HepG2 (cell line): ENCODE data around the gene DUSP5. TPM values are rescaled to one million over a fixed set of nuclear protein-coding genes. Genes with fewer than 3 reads are reported as not detected.

Source experiments
- ATAC-seq: fragments of 200-7000 bp; cut with Tn5 transposase; 3 replicates; pipeline ENCODE4 v1.9.1; 2020; ENCODE audit warnings: mild to moderate bottlenecking, moderate library complexity
- BruUV-seq: library from RNA; stranded (reverse); fragments of 400-500 nt; replicated peaks from 2 replicates; lab custom pipeline; 2021; lab: Mats Ljungman, UMichigan
- CTCF ChIA-PET: fragments of 300-600 bp; formaldehyde crosslinking; extraction: SDS; loops from one replicate; lab custom pipeline; 2021; ENCODE audit warnings: low total read pairs, inconsistent platforms, low intra/inter-chr PET ratio; lab: Yijun Ruan, JAX
- POLR2A ChIA-PET: fragments of 350-600 bp; sonication (Branson Sonifier 250); formaldehyde crosslinking; loops from one replicate; lab custom pipeline; 2020; ENCODE audit warnings: antibody characterized with exemption, inconsistent platforms; lab: Yijun Ruan, JAX
- DNase-seq: peaks from one replicate; pipeline ENCODE4 v3.0.0-alpha.2; 2015; ENCODE audit warnings: low spot score
- FAIRE-seq: peaks from 3 replicates; lab custom pipeline; 2011; peaks lifted over from hg19 to GRCh38; lab: Jason Lieb, UNC
- H2AFZ ChIP-seq: one replicate; pipeline ENCODE4 v1.6.1; 2011; ENCODE audit warnings: low read length, inconsistent platforms
- H3K27ac ChIP-seq: fragments of 300-600 bp; 3 replicates; pipeline ENCODE4 v1.8.0; 2011; ENCODE audit warnings: mixed run types, mild to moderate bottlenecking, mixed read lengths, low read length, inconsistent platforms; ENCODE audit not compliant: insufficient read depth; ENCODE audit errors: extremely low read length
- H3K27me3 ChIP-seq, 2 experiments: fragments of 200-600 bp in 1 of 2; 2 replicates in 1 of 2; 3 replicates in 1 of 2; pipeline versions ENCODE4 v1.6.0 to v1.8.0; 2011; ENCODE audit warnings: low read length in 2 of 2, mild to moderate bottlenecking in 2 of 2, moderate library complexity in 2 of 2, inconsistent platforms in 1 of 2; ENCODE audit not compliant: insufficient read depth in 2 of 2, control insufficient read depth in 1 of 2
- H3K36me3 ChIP-seq, 2 experiments: fragments of 200-600 bp in 1 of 2; replicated peaks in 1 of 2; 2 replicates in 1 of 2; 3 replicates in 1 of 2; pipeline versions ENCODE4 v1.5.1 to v1.8.0; 2011; ENCODE audit warnings: low read length in 2 of 2, inconsistent platforms in 1 of 2; ENCODE audit not compliant: insufficient read depth in 2 of 2, control insufficient read depth in 1 of 2
- H3K4me1 ChIP-seq: 2 replicates; pipeline ENCODE4 v1.5.1; 2012; ENCODE audit warnings: low read length, inconsistent platforms; ENCODE audit not compliant: insufficient read depth
- H3K4me2 ChIP-seq: 2 replicates; pipeline ENCODE4 v1.6.0; 2011; ENCODE audit warnings: low read depth, low read length, inconsistent platforms
- H3K4me3 ChIP-seq, 3 experiments: fragments of 200-600 bp in 1 of 3; sonication (generic), shearing (Covaris generic) in 1 of 3; replicated peaks in 1 of 3; 2 replicates each; pipeline ENCODE4 v1.5.1; 2011 to 2016; ENCODE audit warnings: low read length in 3 of 3, inconsistent platforms in 2 of 3, low read depth in 2 of 3, mild to moderate bottlenecking in 2 of 3, control low read depth in 1 of 3, mixed read lengths in 1 of 3; ENCODE audit not compliant: insufficient read depth in 1 of 3
- H3K79me2 ChIP-seq: one replicate; pipeline ENCODE4 v1.6.1; 2011; ENCODE audit warnings: low read length, inconsistent platforms; ENCODE audit not compliant: insufficient read depth
- H3K9ac ChIP-seq: 2 replicates; pipeline ENCODE4 v1.6.0; 2011; ENCODE audit warnings: mild to moderate bottlenecking, low read depth, low read length, inconsistent platforms; ENCODE audit not compliant: insufficient read depth
- H3K9me3 ChIP-seq: 2 replicates; pipeline ENCODE4 v1.5.1; 2012; ENCODE audit warnings: mild to moderate bottlenecking, low read length
- H4K20me1 ChIP-seq: 2 replicates; pipeline ENCODE4 v1.6.0; 2011; ENCODE audit warnings: inconsistent platforms, mild to moderate bottlenecking, low read length, moderate library complexity; ENCODE audit not compliant: insufficient read depth
- BCL6 ChIP-seq: IDR thresholded peaks from 2 replicates; pipeline ENCODE4 v1.6.1; 2016; ENCODE audit warnings: missing genetic modification reagents, missing compliant biosample characterization
- ESRRA ChIP-seq: sonication (generic); formaldehyde crosslinking; IDR thresholded peaks from 2 replicates; pipeline ENCODE4 v1.5.1; 2020; ENCODE audit warnings: mild to moderate bottlenecking, low read depth, missing genetic modification reagents
- FOSL1 ChIP-seq: sonication (generic); formaldehyde crosslinking; IDR thresholded peaks from 2 replicates; pipeline ENCODE4 v1.9.0; 2021; ENCODE audit warnings: missing genetic modification reagents, borderline replicate concordance
- FOSL2 ChIP-seq: sonication (generic); formaldehyde crosslinking; IDR thresholded peaks from 2 replicates; pipeline ENCODE4 v1.4.0; 2020; ENCODE audit warnings: missing genetic modification reagents
- GABPA ChIP-seq, 2 experiments: IDR thresholded peaks; 2 replicates each; pipeline ENCODE4 v1.6.1; 2011 to 2016; ENCODE audit warnings: low read depth in 2 of 2, low read length in 1 of 2, missing biosample characterization in 1 of 2, missing genetic modification characterization in 1 of 2
- GABPB1 ChIP-seq: IDR thresholded peaks from 2 replicates; pipeline ENCODE4 v1.6.1; 2016; ENCODE audit warnings: mild to moderate bottlenecking, missing genetic modification reagents, moderate library complexity, missing compliant biosample characterization
- HHEX ChIP-seq: IDR thresholded peaks from 2 replicates; pipeline ENCODE4 v1.6.1; 2016; ENCODE audit warnings: control low read depth
- KDM1A ChIP-seq: IDR thresholded peaks from 2 replicates; pipeline ENCODE4 v1.6.1; 2016; ENCODE audit warnings: missing compliant biosample characterization
- RNF2 ChIP-seq: fragments of 450-650 bp; conservative IDR thresholded peaks from 2 replicates; pipeline ENCODE4 v1.6.1; 2016; ENCODE audit warnings: low read depth
- SAP130 ChIP-seq: IDR thresholded peaks from 2 replicates; pipeline ENCODE4 v1.6.1; 2016; ENCODE audit warnings: low read depth
- SOX6 ChIP-seq, 2 experiments: fragments of 450-650 bp in 1 of 2; sonication (generic) in 1 of 2; formaldehyde crosslinking in 1 of 2; IDR thresholded peaks; 2 replicates each; pipeline versions ENCODE4 v1.4.0 to v1.6.1; 2017 to 2020; ENCODE audit warnings: antibody characterized with exemption in 1 of 2, mild to moderate bottlenecking in 1 of 2, missing genetic modification reagents in 1 of 2
- ZNF33B ChIP-seq: sonication (generic); formaldehyde crosslinking; IDR thresholded peaks from 2 replicates; pipeline ENCODE4 v1.5.1; 2020; ENCODE audit warnings: mild to moderate bottlenecking, missing genetic modification reagents
- ZNF644 ChIP-seq: IDR thresholded peaks from 2 replicates; pipeline ENCODE4 v1.6.1; 2016; ENCODE audit warnings: low read depth
- ZNF652 ChIP-seq: IDR thresholded peaks from 2 replicates; pipeline ENCODE4 v1.6.1; 2016; ENCODE audit warnings: low read depth, borderline replicate concordance
- ZSCAN21 ChIP-seq: sonication (generic); formaldehyde crosslinking; IDR thresholded peaks from 2 replicates; pipeline ENCODE4 v1.8.0; 2022; ENCODE audit warnings: mild to moderate bottlenecking, missing genetic modification reagents, moderate library complexity, borderline replicate concordance
- WGBS: methylation state at CpG from one replicate; pipeline ENCODE4 v1.1.6; 2017; ENCODE audit warnings: low lambda C conversion rate; 5-methylcytosine and 5-hydroxymethylcytosine counted together
- in situ Hi-C: cut with HindIII; loops from 2 replicates; pipeline ENCODE4 v1.10.0; 2017; ENCODE audit warnings: low pct_unique_long_range_greater_than_20kb; ENCODE audit not compliant: extremely low pct_ligation_motif_present
- intact Hi-C: fragments of 100-400 bp; cut with micrococcal nuclease; formaldehyde crosslinking; loops from one replicate; pipeline ENCODE4 v1.10.0; 2022; ENCODE audit not compliant: unreplicated experiment
- polyA plus RNA-seq, 8 experiments: library from polyadenylated mRNA; depleted of rRNA in 3 of 8; stranded (reverse) in 7 of 8; unstranded in 1 of 8; fragments of >200 nt; fragmentation: Illumina TruSeq in 4 of 8; extraction: Trizol in 4 of 8; gene quantifications; 2 replicates each; pipeline versions ENCODE4 v1.2.1 to v1.2.3, GENCODE V29; 2011 to 2016; ENCODE audit warnings: low read depth in 4 of 8, missing spikeins in 1 of 8, mixed read lengths in 1 of 8; ENCODE audit not compliant: insufficient read depth in 1 of 8
- total RNA-seq, 5 experiments: library from RNA; depleted of rRNA; stranded (reverse); fragments of >200 nt; fragmentation: Illumina TruSeq; extraction: Trizol; gene quantifications; 2 replicates each; pipeline ENCODE4 v1.2.3, GENCODE V29; 2016; ENCODE audit warnings: low read depth in 1 of 5
- TF ChIP-seq, protein P1 (sequence below): sonication (generic); formaldehyde crosslinking; IDR thresholded peaks from 2 replicates; pipeline ENCODE4 v1.8.0; 2022; ENCODE audit warnings: mild to moderate bottlenecking, missing genetic modification reagents, moderate library complexity
- TF ChIP-seq, protein P2 (sequence below): sonication (generic); formaldehyde crosslinking; conservative IDR thresholded peaks from 2 replicates; pipeline ENCODE4 v1.4.0; 2020; ENCODE audit warnings: mild to moderate bottlenecking, missing genetic modification reagents, moderate library complexity

The DUSP5 gene
- total and polyA plus RNA-seq, 2 of the 13 experiments (the other 11 are each of a cell fraction or from before 2014, with no cell fraction given) = 1.4 to 3.7 TPM

DNA sequence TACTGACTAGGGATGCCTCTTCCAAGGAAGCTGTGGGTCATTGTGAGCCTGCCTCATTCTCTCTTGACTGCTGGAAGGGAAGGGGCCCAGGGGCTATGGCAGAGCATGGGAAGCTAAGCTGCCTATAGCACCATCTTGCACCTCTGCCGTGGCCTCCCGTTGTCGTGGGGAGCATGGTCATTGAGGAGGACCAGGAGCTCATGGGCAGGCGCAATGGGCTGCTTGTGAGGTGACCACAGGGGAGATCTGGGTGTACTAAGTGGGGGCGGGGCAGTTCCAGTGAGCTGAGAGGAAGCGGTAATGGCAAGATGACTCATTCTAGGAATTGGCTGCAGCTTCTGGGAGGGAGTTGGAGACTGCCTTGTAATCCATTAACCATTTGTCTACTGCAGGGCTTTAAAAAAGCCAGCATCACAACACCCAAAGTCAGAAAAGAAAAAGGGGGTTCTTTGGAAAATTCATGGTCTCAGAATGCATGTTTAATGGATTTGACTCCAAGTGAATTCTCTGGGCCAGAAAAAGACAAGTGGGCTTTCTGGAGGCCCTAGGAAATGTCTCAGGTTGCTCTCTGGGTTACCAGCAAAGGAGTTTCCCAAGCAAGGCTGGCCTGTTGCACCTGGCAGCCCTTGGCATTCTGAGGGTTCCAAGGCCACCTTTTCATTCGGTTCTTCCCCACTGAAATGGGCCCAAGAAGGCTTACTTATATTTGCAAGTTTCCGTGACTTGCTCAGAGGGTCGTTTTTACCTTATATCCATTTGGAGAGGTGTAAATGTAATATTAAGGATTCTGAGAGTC, 3.6 kb downstream of the DUSP5 start:
- TF ChIP-seq ZNF644 (CRISPR knock-in tag) (0 out of 2 replicates have a peak, but pooled peaks have one; percentile 12), FOSL2 (CRISPR knock-in tag) (peak; percentile 95), ZSCAN21 (CRISPR knock-in tag) (no peak), RNF2 (no peak), KDM1A (CRISPR knock-in tag) (no peak), FOSL1 (CRISPR knock-in tag) (peak; percentile 37; the same call in 1 of the 2 replicates), GABPA (IDR thresholded peaks at IDR 0.05; ENCODE audit: low read depth, low read length) (no peak), GABPA (CRISPR knock-in tag; IDR thresholded peaks at IDR 0.05; ENCODE audit: low read depth) (peak; percentile 38; the same call in 1 of the 2 replicates), SOX6 (IDR thresholded peaks at IDR 0.05) (no peak), SOX6 (CRISPR knock-in tag; IDR thresholded peaks at IDR 0.05) (no peak), HHEX (CRISPR knock-in tag) (no peak), BCL6 (CRISPR knock-in tag) (peak; percentile 60; the same call in 1 of the 2 replicates), ESRRA (CRISPR knock-in tag) (no peak), ZNF652 (CRISPR knock-in tag) (peak; percentile 94), ZNF33B (CRISPR knock-in tag) (no peak), GABPB1 (CRISPR knock-in tag) (peak; percentile 22; the same call in 1 of the 2 replicates), SAP130 (peak; percentile 33)
- TF ChIP-seq, protein P1, sequence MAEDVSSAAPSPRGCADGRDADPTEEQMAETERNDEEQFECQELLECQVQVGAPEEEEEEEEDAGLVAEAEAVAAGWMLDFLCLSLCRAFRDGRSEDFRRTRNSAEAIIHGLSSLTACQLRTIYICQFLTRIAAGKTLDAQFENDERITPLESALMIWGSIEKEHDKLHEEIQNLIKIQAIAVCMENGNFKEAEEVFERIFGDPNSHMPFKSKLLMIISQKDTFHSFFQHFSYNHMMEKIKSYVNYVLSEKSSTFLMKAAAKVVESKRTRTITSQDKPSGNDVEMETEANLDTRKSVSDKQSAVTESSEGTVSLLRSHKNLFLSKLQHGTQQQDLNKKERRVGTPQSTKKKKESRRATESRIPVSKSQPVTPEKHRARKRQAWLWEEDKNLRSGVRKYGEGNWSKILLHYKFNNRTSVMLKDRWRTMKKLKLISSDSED (CRISPR knock-in tag) = no peak
- TF ChIP-seq, protein P2, sequence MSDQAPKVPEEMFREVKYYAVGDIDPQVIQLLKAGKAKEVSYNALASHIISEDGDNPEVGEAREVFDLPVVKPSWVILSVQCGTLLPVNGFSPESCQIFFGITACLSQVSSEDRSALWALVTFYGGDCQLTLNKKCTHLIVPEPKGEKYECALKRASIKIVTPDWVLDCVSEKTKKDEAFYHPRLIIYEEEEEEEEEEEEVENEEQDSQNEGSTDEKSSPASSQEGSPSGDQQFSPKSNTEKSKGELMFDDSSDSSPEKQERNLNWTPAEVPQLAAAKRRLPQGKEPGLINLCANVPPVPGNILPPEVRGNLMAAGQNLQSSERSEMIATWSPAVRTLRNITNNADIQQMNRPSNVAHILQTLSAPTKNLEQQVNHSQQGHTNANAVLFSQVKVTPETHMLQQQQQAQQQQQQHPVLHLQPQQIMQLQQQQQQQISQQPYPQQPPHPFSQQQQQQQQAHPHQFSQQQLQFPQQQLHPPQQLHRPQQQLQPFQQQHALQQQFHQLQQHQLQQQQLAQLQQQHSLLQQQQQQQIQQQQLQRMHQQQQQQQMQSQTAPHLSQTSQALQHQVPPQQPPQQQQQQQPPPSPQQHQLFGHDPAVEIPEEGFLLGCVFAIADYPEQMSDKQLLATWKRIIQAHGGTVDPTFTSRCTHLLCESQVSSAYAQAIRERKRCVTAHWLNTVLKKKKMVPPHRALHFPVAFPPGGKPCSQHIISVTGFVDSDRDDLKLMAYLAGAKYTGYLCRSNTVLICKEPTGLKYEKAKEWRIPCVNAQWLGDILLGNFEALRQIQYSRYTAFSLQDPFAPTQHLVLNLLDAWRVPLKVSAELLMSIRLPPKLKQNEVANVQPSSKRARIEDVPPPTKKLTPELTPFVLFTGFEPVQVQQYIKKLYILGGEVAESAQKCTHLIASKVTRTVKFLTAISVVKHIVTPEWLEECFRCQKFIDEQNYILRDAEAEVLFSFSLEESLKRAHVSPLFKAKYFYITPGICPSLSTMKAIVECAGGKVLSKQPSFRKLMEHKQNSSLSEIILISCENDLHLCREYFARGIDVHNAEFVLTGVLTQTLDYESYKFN (CRISPR knock-in tag) = no peak
- ATAC-seq (peak; percentile 6; the same call in 1 of the 3 replicates), FAIRE-seq (no peak), DNase-seq (peak; percentile 59)
- Histone ChIP-seq H2AFZ (no peak overlapping the region), H3K4me2 (peak overlapping the region; percentile 25; the same call in 1 of the 2 replicates), H3K4me1 (peaks cover 24% of the 10 kb centered on the region), H3K36me3 (no peaks in the 10 kb centered on the region), H3K9me3 (no peaks in the 10 kb centered on the region), H3K79me2 (no peaks in the 10 kb centered on the region), H3K9ac (no peak overlapping the region), H3K27me3 (peaks cover 0 to 44% of the 10 kb centered on the region in 2 experiments; a peak in 4 of 5 replicates), H4K20me1 (no peaks in the 10 kb centered on the region), H3K4me3 (no peak overlapping the region; a peak in 2 of 6 replicates), H3K27ac (no peak overlapping the region)
- WGBS = 28% methylated on average over 7 of the region's 9 CpGs
- intact Hi-C loops (no loop called here), in situ Hi-C loops (no loop called here)
- BruUV-seq = no TSS peak
- CTCF ChIA-PET = no interaction called here
- POLR2A ChIA-PET = interaction anchor here (1.0 to 1.3 kb wide), 3 partner anchors 11 to 196 kb away, joined by 3 to 6 read pairs (median 3); partner anchors contain the start of gene SMNDC1
